ENCODE measurements around the gene RABGAP1L.
"Not testable (repeated sequence)": the region's sequence is repeated elsewhere in the genome, so short reads cannot be mapped to it uniquely, and the experiment has no call there.

RABGAP1L gene

DNA sequence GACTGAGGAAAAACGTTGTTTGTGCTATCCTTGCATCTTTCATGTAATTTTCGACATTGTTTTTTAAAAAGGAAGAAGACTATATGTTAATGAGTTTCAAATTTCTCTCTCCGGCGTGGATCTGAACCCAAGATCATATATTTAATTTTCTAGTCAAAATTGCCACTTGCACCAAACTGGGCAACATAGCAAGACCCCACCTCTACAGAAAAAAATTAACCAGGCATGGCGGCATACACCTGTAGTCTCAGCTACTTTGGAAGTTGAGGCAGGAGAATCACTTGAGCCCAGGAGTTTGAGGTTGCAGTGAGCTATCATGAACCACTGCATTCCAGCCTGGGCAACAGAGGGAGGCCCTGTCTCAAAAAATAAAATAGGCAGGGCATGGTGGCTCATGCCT is 16.5 kb upstream of the RABGAP1L start:
- TF ChIP-seq POLR2A (IDR thresholded peaks at IDR 0.05; ENCODE audit: low read length) (no peak), GATA1 (IDR thresholded peaks at IDR 0.05; ENCODE audit: low read depth, low read length) (no peak)
- DNase-seq, result no peak

GRCh38 chr1:174143727-174144396 is 15.5 kb upstream of the RABGAP1L start:
- not testable (repeated sequence) for DNase-seq

DNA sequence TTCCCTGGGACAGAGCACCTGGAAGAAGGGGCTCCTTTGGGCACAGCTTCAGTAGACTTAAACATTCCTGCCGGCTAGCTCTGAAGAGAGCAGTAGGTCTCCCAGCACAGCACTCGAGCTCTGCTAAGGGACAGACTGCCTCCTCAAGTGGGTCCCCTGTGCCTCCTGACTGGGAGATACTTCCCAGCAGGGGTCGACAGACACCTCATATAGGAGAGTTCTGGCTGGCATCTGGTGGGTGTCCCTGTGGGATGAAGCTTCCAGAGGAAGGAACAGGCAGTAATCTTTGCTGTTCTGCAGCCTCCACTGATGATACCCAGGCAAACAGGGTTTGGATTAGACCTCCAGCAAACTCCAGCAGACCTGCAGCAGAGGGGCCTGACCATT is 14.9 kb upstream of the RABGAP1L start:
- peak; percentile 3 to 13 for DNase-seq

DNA sequence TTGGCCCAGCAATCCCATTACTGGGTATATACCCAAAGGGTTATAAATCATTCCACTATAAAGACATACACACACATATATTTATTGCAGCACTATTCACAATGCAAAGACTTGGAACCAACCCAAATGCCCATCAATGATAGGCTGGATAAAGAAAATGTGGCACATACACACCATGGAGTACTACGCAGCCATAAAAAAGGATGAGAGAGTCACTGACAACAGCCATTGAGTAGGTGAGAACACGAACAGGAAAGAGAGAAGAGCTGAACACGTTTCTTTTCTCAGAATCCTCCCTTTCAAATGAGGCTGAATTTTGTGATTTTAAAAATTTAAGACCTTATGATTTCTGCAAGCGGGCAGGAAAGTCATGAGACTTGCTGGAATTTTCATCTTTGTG is 10.1 kb upstream of the RABGAP1L start:
- DNase-seq, result no peak
- TF ChIP-seq GATA1 (IDR thresholded peaks at IDR 0.05; ENCODE audit: low read depth, low read length) (no peak), POLR2A (IDR thresholded peaks at IDR 0.05; ENCODE audit: low read length) (no peak)

- no peak for TF ChIP-seq GATA1 (IDR thresholded peaks at IDR 0.05; ENCODE audit: low read depth, low read length)
- no peak for TF ChIP-seq POLR2A (IDR thresholded peaks at IDR 0.05; ENCODE audit: low read length)
- no peak for DNase-seq
Observed at GRCh38 chr1:174150499-174150898, 8.8 kb upstream of the RABGAP1L start.

GRCh38 chr1:174152427-174152826 is 6.9 kb upstream of the RABGAP1L start:
- DNase-seq, result peak in 1 of 2 experiments; percentile 35
- no peak for TF ChIP-seq GATA1 (IDR thresholded peaks at IDR 0.05; ENCODE audit: low read depth, low read length)
- TF ChIP-seq POLR2A (IDR thresholded peaks at IDR 0.05; ENCODE audit: low read length), result no peak

GRCh38 chr1:174153085-174153824 is 6.1 kb upstream of the RABGAP1L start:
- DNase-seq, result peak; percentile 9 to 56
- TF ChIP-seq POLR2A (IDR thresholded peaks at IDR 0.05; ENCODE audit: low read length) (no peak), GATA1 (IDR thresholded peaks at IDR 0.05; ENCODE audit: low read depth, low read length) (no peak)

DNA sequence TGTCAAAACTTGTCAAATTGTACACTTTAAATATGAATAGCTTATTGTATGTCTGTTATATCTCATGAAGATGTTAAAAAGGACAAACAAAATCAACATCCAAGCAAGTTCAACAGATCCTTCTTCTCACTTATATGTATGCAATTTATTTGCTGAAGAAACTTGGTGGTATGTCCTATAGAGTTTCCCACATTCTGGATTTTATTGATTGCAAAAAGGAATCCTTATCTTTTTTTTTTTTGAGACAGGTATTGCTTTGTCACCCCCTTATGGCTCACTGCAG is 5.6 kb upstream of the RABGAP1L start:
- no peak for DNase-seq
- no peak for TF ChIP-seq POLR2A (IDR thresholded peaks at IDR 0.05; ENCODE audit: low read length)

- TF ChIP-seq GATA1 (IDR thresholded peaks at IDR 0.05; ENCODE audit: low read depth, low read length), result no peak
- peak; percentile 32 to 79 for DNase-seq
Observed at GRCh38 chr1:174156437-174156836, 2.9 kb upstream of the RABGAP1L start.

DNA sequence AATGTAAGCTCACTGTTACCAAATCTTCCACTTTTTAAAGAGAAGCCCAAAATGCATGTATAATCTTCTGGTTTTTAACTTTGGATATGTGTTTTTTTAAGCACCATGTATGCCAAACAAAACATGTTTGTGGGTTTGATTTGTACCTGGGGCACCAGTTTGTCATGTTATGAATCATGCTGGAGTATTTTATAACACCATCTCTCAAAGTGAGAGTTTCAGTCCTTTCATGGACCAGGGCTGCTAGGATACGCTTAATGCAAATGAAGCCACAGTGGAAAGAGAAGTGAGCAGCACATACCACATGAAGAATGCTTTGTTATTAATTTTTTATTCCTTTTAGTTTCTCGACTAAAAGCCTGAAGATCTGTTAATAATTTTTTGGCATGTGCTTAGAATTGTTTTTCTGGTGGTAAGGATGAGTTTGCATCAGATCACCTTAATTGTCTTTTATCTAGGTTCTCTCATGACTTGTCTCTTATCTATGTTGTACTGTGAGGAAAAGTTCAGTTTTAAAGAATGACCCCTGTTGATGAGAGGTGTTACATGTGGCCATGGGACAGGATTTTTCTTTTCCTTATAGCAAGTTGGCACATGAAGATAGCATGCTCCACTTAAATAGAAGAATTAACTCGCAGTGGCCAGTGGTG is 2.0 kb upstream of the RABGAP1L start:
- peak; percentile 39 to 45 for DNase-seq
- no peak for TF ChIP-seq GATA1 (IDR thresholded peaks at IDR 0.05; ENCODE audit: low read depth, low read length)
- TF ChIP-seq POLR2A (IDR thresholded peaks at IDR 0.05; ENCODE audit: low read length), result no peak

DNA sequence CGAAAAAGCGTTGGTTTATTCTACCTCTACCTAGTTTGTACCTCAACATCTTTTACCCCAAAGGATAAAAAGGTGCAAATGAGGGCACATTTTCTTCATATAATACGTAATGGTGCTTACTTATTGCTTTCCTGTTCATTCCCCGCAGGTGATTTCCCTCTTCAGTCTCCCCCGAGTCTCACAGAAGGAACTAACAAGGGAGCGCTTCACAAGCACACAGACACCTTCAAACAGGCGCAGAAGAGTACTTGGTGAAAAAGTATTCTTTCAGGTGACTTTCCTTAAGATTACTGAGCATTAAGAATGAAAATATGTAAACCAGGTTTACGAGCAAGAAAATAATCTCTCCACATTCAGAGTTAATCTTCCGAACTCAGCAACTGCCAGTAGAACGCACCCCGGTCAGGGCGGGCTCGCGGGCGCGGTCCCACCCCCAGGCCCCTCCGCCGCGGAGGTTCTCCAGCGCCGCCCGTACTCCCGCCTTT is 511 bp upstream of the RABGAP1L start:
- DNase-seq, result no peak
- TF ChIP-seq GATA1 (IDR thresholded peaks at IDR 0.05; ENCODE audit: low read depth, low read length), result no peak
- no peak for TF ChIP-seq POLR2A (IDR thresholded peaks at IDR 0.05; ENCODE audit: low read length)

DNA sequence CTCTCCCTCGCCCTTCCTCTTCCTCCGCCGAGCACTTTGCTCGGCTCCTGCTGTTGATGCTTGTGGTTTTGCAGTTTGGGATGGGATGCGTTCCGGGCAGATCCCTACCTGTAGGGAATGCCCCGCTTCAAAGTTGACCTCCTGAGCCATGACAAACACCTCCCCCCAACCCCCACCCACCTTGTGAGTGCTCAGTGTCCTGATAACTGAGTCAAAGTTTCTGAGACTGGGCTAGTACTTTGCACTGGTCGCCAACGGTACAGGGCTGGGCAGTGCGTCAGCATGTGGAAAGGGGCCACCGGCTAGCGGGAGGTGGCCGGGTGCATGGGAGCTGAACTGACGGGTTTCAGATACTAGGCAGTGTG is 771 bp downstream of the RABGAP1L start:
- TF ChIP-seq POLR2A (IDR thresholded peaks at IDR 0.05; ENCODE audit: low read length) (peak; percentile 9), GATA1 (IDR thresholded peaks at IDR 0.05; ENCODE audit: low read depth, low read length) (no peak)
- peak; percentile 78 to 83 for DNase-seq

GRCh38 chr1:174160603-174161002 is 1.3 kb downstream of the RABGAP1L start:
- TF ChIP-seq GATA1 (IDR thresholded peaks at IDR 0.05; ENCODE audit: low read depth, low read length), result no peak
- no peak for TF ChIP-seq POLR2A (IDR thresholded peaks at IDR 0.05; ENCODE audit: low read length)
- DNase-seq, result peak in 1 of 2 experiments; percentile 39

DNA sequence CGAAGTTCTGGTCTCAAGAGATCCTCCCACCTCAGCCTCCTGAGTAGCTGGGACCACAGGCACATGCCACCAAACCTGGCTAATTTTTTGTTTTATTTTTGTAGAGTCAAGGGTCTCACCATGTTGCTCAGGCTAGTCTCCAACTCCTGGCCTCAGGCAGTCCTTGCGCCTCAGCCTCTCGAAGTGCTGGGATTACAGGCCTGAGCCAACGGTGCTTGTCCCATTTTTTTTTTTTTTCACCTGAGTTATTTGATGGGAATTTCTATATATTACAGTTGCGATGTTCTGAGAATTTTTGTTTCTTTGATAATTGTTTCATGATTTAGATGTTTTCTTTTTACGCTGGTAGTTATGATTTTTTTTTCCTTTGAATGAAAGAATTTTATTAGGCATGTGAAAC is 2.5 kb downstream of the RABGAP1L start:
- no peak for DNase-seq

GRCh38 chr1:174164826-174165225 is 5.5 kb downstream of the RABGAP1L start:
- DNase-seq, result peak in 1 of 2 experiments; percentile 30
- no peak for TF ChIP-seq POLR2A (IDR thresholded peaks at IDR 0.05; ENCODE audit: low read length)
- TF ChIP-seq GATA1 (IDR thresholded peaks at IDR 0.05; ENCODE audit: low read depth, low read length), result no peak

More for the DNA sequence above, 2.5 kb downstream of the RABGAP1L start:
- TF ChIP-seq GATA1 (IDR thresholded peaks at IDR 0.05; ENCODE audit: low read depth, low read length) (no peak), POLR2A (IDR thresholded peaks at IDR 0.05; ENCODE audit: low read length) (no peak)

Data from erythroblast (primary cell).